HuH-7.5 (cell line): ENCODE results near the gene DEUP1.
"Not testable (repeated sequence)": the region's sequence is repeated elsewhere in the genome, so short reads cannot be mapped to it uniquely, and the experiment has no call there.

ENCODE experiments used
- DNase-seq: peaks from one replicate; pipeline ENCODE4 v3.0.0; 2011; ENCODE audit warnings: low spot score

DEUP1 gene

DNA sequence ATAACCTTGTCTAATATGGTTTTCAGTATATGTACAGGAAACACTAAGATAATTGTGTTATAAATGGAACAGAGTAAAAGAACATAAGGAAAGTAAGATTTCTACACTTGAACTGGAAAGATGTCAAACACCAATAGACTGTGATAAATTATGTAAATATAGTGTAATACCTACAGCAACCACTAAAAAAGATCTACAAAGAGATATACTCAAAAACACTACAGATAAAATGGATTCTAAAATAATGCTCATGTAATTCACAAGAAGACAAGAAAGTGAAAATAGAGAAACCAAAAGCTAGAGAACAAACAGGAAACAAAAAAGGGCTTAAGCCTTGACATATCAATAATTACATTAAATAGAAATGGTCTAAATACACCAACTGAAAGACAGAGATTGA lies 30.9 kb downstream of the DEUP1 start:
- DNase-seq, result no peak

DNA sequence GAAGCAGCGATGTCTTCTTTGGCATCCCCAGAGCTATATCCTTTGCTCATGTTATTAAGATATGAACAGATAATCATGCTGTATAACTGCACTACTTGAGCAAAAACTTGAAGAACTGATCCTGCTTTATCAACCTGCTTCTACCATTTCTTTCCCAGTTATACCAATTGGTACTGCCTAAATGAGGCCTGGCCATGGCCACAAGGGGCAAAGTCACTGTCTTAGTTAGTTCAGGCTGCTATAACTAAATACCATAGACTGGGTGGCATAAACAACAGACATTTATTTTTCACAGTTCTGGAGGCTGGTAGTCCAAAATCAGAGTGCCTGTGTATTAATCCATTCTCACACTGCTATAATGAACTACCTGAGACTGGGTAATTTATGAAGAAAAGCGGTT lies 37.5 kb downstream of the DEUP1 start:
- DNase-seq, result no peak

- no peak for DNase-seq
Observed at GRCh38 chr11:93370260-93370659, 39.7 kb downstream of the DEUP1 start.

GRCh38 chr11:93389737-93390136 lies 59.2 kb downstream of the DEUP1 start:
- DNase-seq, result no peak

DNA sequence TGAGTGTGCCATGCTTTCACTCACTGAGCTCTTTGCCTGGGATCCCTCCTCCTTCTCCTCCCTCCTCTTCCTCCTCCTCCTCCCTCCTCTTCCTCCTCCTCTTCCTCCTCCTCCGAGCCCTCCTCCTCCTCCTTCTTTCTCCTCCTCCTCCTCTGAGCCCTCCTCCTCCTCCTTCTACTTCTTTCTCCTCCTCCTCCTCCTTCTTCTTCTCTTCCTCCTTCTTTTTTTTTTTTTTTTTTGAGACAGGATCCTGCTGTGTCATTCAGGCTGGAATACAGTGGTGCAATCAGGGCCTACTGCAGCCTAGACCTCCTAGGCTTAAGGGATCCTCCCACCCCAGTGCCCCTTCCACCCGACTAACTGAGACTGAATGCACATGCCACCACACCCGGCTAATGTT lies 62.3 kb downstream of the DEUP1 start:
- DNase-seq, result no peak

- no peak for DNase-seq
Observed at GRCh38 chr11:93393386-93393785, 62.8 kb downstream of the DEUP1 start.

DNA sequence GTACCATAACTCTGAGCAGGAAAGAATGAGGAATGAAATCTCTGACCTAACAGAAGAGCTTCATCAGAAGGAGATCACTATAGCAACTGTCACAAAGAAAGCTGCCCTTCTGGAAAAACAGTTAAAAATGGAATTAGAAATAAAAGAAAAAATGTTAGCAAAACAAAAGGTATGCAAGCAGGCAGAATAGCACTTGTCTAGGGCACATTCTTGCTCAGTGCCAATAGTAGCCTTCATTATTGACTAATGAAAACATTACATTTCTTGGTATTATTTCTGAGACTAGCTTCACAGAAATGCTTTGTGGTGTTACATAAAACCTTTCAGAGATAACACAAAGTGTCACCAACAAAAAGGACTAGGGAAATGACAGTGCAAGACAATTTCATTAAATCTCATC lies 63.9 kb downstream of the DEUP1 start:
- DNase-seq, result no peak

DNA sequence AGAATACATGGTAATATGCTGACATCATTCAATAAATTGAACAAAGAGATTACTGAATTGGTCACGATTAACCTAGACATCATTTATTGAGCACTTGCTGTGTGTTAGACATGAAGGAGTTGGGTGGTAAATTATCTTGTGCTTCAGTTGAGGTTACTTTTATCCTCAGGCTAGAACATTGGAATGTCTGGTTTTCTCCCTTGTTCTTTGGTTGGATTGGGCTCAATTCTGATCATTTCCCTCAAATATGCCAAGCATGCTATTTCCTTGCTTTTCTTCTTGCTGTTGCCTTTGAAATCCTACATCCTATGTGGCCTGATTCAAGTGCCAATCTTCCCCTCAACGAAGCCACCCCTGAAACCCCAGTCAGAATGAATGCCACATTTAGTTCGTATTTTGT lies 65.8 kb downstream of the DEUP1 start:
- DNase-seq, result no peak

DNA sequence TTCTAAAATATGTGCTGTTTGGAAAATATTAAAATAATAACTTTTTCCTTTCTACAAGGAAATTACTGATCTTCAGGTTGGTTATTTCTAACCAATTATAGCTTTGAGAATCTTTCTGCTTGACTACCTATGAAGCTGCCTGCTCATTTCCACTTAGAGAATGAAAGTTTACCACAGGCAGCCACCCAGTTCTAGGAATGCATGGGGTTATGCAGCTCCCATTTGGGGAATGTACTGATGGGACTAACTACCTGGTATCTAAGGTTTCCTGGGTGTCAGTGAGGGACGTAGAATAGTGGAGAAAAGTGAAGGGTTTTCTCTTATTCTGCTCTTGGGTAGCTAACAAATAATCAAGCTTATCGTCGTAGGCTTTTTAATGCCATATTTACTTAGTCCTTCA lies 73.4 kb downstream of the DEUP1 start:
- DNase-seq, result no peak

DNA sequence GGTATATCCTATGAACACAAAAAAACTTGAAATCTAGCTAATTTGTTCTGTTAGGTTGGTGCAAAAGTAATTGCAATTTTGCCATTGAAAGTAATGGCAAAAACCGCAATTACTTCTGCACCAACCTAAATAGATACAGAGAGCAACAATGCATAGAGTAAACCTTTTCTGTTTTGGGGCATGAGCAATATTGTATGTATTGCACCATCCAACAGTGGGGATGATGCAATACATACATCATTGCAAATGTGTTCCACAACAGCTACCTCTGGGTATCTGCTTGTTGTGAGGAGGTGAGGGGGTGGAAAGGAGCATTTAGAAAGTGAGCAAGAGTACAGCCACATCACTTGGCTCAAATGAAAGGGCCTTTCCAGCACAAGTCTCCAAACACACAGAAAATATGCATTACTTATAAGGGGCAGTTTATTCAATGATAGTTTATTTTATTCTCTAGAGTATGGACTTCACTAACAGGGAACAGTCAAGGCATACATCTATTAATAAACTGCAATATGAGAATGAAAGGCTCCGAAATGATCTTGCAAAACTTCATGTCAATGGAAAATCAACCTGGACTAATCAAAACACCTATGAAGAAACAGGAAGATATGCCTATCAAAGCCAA lies 77.3 kb downstream of the DEUP1 start:
- peak; percentile 3 for DNase-seq

DNA sequence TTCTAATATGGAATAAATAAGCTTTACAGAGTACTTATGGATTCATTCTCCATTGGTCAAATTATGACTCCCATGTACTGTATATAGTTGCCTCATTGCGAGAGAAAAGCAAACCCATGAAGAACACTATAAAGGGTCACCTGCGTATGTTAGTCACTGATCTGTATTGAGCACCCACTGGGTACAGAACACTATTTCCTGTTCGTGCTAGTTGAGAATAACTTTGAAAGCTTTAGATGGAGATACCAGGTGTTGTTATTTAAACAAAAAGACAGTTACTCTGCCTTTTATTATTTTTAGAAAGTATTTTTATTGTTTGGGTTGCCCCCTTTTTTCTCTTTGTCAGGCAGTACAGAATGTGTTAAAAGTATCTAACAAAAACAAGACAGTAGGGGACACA lies 79.9 kb downstream of the DEUP1 start:
- DNase-seq, result no peak

DNA sequence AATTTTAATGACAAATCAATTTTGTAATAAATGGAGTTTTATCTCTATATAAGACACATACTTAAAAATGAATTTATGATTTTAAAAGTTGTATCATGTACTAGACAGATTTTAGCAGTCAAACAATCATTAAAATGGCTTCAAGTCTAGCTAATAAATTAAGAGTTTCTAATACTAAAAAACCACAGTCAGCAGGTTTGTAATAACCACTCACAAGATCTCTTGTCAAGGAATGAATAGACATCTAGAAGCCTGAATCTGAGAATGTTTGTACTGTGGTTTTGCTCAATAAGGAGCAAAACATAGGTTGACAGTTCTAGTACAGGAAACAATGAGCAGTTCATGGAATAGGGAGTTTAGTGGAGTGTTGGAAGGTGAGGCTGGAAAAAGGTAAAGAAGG lies 81.2 kb downstream of the DEUP1 start:
- no peak for DNase-seq

DNA sequence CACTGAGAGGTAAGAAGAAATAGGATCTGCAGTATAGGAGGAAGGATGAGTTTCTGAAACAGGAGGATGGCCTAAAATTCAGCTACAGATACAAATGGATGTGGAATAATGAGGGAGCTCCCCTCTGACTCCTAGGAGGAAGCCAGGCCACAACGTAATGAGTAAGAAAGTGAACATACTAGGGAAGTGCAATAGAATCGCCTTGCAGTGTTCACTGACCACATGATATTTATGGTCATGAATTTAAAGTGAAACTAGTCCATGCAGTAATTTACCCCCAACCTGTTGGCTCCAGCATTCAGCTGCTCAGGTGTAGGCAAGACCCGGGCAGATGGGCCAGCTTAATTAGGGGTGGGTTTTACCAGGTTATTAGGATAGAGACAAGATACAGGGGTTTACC lies 101.7 kb downstream of the DEUP1 start:
- no peak for DNase-seq

DNA sequence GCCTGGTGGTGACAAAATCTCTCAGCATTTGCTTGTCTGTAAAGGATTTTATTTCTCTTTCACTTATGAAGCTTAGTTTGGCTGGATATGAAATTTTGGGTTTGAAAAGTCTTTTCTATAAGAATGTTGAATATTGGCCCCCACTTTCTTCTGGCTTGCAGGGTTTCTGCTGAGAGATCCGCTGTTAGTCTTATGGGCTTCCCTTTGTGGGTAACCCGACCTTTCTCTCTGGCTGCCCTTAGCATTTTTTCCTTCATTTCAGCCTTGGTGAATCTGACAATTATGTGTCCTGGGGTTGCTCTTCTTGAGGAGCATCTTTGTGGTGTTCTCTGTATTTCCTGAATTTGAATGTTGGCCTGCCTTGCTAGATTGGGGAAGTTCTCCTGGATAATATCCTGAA lies 112.7 kb downstream of the DEUP1 start:
- not testable (repeated sequence) for DNase-seq

DNA sequence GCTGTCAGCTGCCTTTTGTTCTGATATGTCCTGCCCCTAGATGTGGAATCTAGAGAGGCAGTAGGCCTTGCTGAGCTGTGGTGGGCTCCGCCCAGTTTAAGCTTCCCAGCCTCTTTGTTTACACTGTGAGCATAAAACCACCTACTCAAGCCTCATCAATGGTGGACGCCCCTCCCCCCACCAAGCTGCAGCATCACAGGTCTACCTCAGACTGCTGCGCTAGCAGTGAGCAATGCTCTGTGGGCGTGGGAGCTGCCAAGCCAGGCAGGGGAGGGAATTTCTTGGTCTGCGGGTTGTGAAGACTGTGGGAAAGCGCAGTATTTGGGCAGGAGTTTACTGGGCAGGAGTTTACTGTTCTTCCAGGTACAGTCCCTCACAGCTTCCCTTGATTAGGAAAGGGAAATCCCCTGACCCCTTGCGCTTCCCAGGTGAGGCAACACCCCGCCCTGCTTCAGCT lies 114.1 kb downstream of the DEUP1 start:
- DNase-seq, result no peak

- no peak for DNase-seq
Observed at GRCh38 chr11:93458286-93458685, 127.7 kb downstream of the DEUP1 start.

- not testable (repeated sequence) for DNase-seq
Observed at GRCh38 chr11:93463666-93464065, 133.1 kb downstream of the DEUP1 start.

DNA sequence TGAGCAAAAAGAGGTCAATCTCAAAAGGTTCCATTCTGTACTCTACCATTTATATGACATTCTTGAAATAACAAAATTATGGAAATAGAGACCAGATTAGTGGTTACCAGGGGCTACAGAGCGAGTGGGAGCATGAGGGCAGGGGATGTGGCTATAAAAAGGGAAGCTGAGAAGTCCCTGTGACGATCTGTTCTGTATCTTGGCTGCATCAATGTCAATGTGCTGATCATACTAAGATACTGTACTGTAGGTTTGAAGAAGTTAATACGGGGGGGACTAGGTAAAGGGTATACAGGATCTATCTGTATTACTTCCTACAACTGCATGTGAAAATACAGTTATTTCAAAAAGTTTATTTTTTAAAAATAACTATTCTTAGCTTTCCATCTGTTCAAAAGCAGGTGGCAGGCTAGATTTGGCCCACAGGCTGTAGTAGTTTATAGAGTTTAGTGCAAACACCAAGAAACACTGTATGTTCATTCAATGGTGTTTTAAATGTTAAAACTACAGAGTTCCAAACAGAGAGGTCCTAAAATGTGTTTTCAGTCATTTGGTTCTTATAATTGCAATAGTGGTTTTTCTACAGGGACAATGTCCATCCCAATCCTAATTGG lies 134.5 kb downstream of the DEUP1 start:
- no peak for DNase-seq

DNA sequence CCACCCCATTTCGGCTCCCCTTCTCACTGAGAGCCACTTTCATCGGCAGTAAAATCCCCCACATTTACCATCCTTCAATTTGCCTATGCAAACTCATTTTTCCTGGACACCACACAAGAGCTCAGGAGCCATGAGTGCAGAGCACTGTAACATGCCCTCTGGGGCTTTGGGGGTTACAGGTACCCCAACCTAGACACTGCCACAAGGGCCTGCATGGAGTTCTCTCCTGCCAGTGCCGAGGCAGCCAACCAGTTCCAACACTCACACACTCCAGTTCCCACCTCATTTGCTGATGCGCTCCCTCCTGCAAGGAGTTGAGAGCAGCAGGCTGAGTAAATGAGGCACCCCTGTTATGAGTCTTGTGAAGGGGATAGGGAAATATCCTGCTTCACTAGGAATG lies 136.5 kb downstream of the DEUP1 start:
- no peak for DNase-seq

GRCh38 chr11:93468290-93468689 lies 137.7 kb downstream of the DEUP1 start:
- DNase-seq, result no peak

- no peak for DNase-seq
Observed at GRCh38 chr11:93474123-93474522, 143.6 kb downstream of the DEUP1 start.

DNA sequence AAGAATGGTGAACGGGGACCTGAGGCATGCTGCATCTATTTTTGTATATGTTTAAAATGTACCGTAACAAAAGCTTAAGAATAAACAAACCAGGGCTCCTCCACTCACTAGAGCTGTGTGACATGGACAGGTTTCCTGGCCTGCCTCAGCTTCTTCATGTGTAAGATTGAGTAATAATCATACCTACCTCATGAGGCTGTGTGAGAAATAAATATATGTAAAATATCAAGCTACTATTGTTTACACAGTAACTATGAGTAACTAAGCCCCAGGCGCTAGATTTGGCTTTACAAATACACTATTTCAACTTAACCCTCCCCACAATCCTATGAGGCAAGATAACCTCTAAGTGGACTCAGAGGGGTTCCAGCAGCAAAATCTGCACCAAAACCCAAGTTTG lies 146.3 kb downstream of the DEUP1 start:
- DNase-seq, result no peak

GRCh38 chr11:93477684-93478234 lies 147.2 kb downstream of the DEUP1 start:
- DNase-seq, result no peak

- no peak for DNase-seq
Observed at GRCh38 chr11:93478841-93479240, 148.3 kb downstream of the DEUP1 start.
